ENCODE measurements around the gene C1QB. TPM values are rescaled to one million over a fixed set of nuclear protein-coding genes. Genes with fewer than 3 reads are reported as not detected.

Gene C1QB
- total and polyA plus RNA-seq, 2 of the 8 experiments (the other 6 are each of a cell fraction or from before 2014, with no cell fraction given): not detected

DNA sequence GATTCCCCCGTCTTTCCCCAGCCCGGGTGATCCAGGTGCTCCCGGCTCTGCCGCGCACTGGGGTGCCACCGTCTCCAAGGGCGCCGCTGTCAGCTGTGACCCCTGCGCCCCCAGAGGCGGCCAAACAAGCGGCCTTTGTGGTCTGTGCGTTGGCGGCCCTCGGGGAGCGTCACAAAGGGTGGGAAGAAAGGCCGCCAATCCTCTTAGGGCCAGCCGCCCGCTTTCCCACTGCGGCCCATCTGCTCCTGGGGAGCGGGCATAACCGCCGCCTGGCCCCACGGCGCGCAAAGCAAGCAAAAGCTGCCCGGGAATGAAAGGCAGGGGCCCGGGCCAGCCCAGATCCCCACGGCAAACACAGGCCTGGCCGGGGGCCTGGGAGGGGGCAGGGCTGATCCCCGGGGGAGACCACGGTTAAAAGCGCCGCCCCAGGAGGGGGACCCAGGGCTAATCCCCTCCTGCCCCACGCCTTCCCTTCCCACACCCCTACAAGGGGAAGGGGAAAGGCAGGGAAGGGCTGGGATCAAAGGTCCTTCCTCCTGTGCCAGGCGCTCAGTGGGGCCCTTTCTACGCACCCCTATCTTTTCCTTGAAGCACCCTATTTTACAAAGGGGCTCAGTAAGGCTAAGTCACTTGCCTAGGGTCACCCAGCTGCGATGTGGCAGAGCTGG, 24.0 kb downstream of the C1QB start:
- Histone ChIP-seq H2AFZ (ENCODE audit: low read length) (no peak overlapping the region), H4K5ac (ENCODE audit: insufficient read length, low read depth, low read length) (no peak overlapping the region), H2AK5ac (ENCODE audit: low read depth, low read length) (no peak overlapping the region), H3K4ac (replicated peaks; ENCODE audit: insufficient read length, low read depth, low read length) (no peak overlapping the region), H3K79me1 (ENCODE audit: low read depth, low read length) (no peaks in the 10 kb centered on the region), H3K4me3 (ENCODE audit: extremely low read depth in 1 of 4, insufficient read depth in 2 of 4, low read depth in 3 of 4, low read length in 4 of 4) (no peak overlapping the region), H4K91ac (replicated peaks; ENCODE audit: insufficient read length, low read length) (peak overlapping the region; percentile 48), H2BK120ac (replicated peaks; ENCODE audit: low read depth, low read length) (no peak overlapping the region), H4K20me1 (replicated peaks in 1 of 2; ENCODE audit: control insufficient read depth in 1 of 2, insufficient read depth in 2 of 2, low read length in 2 of 2) (peaks cover 0 to 11% of the 10 kb centered on the region in 2 experiments), H3K4me1 (replicated peaks in 1 of 4; ENCODE audit: control insufficient read depth in 3 of 4, insufficient read depth in 4 of 4, low read length in 3 of 4) (peaks cover 0 to 15% (median 7%) of the 10 kb centered on the region in 4 experiments; a peak in 4 of 7 replicates), H4K8ac (ENCODE audit: extremely low read depth, insufficient read depth, low read length) (no peak overlapping the region), H3K56ac (replicated peaks; ENCODE audit: insufficient read length, low read depth, low read length) (no peak overlapping the region), H3K14ac (ENCODE audit: insufficient read length) (no peak overlapping the region), H2BK20ac (ENCODE audit: low read length) (0 out of 2 replicates have a peak overlapping the region, but pooled peaks have one; percentile 88), H3K9ac (replicated peaks in 1 of 4; ENCODE audit: extremely low read depth in 1 of 4, low read depth in 3 of 4, low read length in 3 of 4) (no peak overlapping the region), H3K27ac (ENCODE audit: low read depth, low read length) (no peak overlapping the region), H3K4me2 (ENCODE audit: insufficient read depth in 1 of 2, low read depth in 2 of 2, low read length in 2 of 2) (no peak overlapping the region), H3K18ac (ENCODE audit: extremely low read depth, low read length) (no peak overlapping the region; the same call in 1 of the 2 replicates), H3K23me2 (ENCODE audit: low read depth, low read length) (peaks cover 12% of the 10 kb centered on the region; the same call in 1 of the 2 replicates), H3K79me2 (ENCODE audit: control insufficient read depth in 1 of 2, insufficient read depth in 2 of 2, low read length in 2 of 2) (no peaks in the 10 kb centered on the region; a peak in 1 of 4 replicates), H2BK12ac (ENCODE audit: low read depth, low read length) (peak overlapping the region; percentile 1; the same call in 1 of the 2 replicates), H3K36me3 (ENCODE audit: control insufficient read depth in 2 of 4, insufficient read depth in 4 of 4, low read length in 3 of 4) (no peaks in the 10 kb centered on the region), H3K23ac (ENCODE audit: insufficient read length) (no peak overlapping the region), H3K27me3 (replicated peaks in 1 of 4; ENCODE audit: control insufficient read depth in 3 of 4, extremely low read depth in 1 of 4, insufficient read depth in 3 of 4, low read length in 3 of 4) (no peaks in the 10 kb centered on the region; a peak in 1 of 7 replicates), H2BK5ac (ENCODE audit: low read depth, low read length) (peak overlapping the region; percentile 60; the same call in 1 of the 2 replicates), H2BK15ac (ENCODE audit: low read length) (no peak overlapping the region), H3K9me3 (ENCODE audit: insufficient read depth in 2 of 2, low read depth in 1 of 2, low read length in 1 of 2) (no peaks in the 10 kb centered on the region)
- ChIA-PET CTCF (ENCODE audit: partially characterized antibody) (interaction anchor here (1.0 to 4.5 kb wide), 11 partner anchors 7 to 253 kb away, joined by 3 to 27 read pairs (median 5); no protein-coding TSS in a partner anchor), POLR2A (ENCODE audit: partially characterized antibody) (interaction anchor here (0.8 kb wide), 1 partner anchor 13 kb away, joined by 3 read pairs; no protein-coding TSS in a partner anchor)
- WGBS, 2 experiments (ENCODE audit: extremely low coverage in 1 of 2, insufficient coverage in 1 of 2, insufficient read length in 1 of 2, insufficient replicate concordance in 2 of 2, low coverage in 1 of 2, low lambda C conversion rate in 2 of 2, missing lambda C conversion rate in 1 of 2): 79% methylated on average over 30 of the region's 37 CpGs; no CpG with 5 or more reads in 1 of the 2 experiments
- peak in 1 of 2 experiments; percentile 50 for DNase-seq (ENCODE audit: low read depth in 1 of 2, low spot score in 2 of 2)
- no peak for FAIRE-seq
- TF ChIP-seq CBX5 (IDR thresholded peaks at IDR 0.05; ENCODE audit: low read depth, low read length) (no peak), KDM1A (IDR thresholded peaks at IDR 0.05; ENCODE audit: borderline replicate concordance, low read length) (no peak), MAFK (IDR thresholded peaks at IDR 0.05; ENCODE audit: low read depth, low read length) (no peak), EGR1 (IDR thresholded peaks at IDR 0.05; ENCODE audit: borderline replicate concordance, low read depth, low read length) (no peak), PHF8 (conservative IDR thresholded peaks at IDR 0.05; ENCODE audit: low read depth, low read length) (no peak), BACH1 (IDR thresholded peaks at IDR 0.05; ENCODE audit: low read length) (no peak), CHD1 (IDR thresholded peaks at IDR 0.05; ENCODE audit: low read depth, low read length) (no peak), SP4 (IDR thresholded peaks at IDR 0.05; ENCODE audit: low read length) (no peak), NANOG (IDR thresholded peaks at IDR 0.05; ENCODE audit: insufficient read depth, low read depth, low read length, poor library complexity, severe bottlenecking) (no peak), FOSL1 (IDR thresholded peaks at IDR 0.05; ENCODE audit: insufficient read depth, low read depth, low read length) (no peak), RXRA (IDR thresholded peaks at IDR 0.05; ENCODE audit: insufficient read depth, low read depth, low read length) (no peak)
- TF ChIP-seq, protein P1, sequence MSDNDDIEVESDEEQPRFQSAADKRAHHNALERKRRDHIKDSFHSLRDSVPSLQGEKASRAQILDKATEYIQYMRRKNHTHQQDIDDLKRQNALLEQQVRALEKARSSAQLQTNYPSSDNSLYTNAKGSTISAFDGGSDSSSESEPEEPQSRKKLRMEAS (IDR thresholded peaks at IDR 0.05): no peak
